ENCODE data around the gene FBXO38. TPM values are rescaled to one million over a fixed set of nuclear protein-coding genes. Genes with fewer than 3 reads are reported as not detected.

The FBXO38 gene
- total and polyA plus RNA-seq, 2 of the 4 experiments (the other 2 are of a cell fraction) = 14.9 to 70.1 TPM

DNA sequence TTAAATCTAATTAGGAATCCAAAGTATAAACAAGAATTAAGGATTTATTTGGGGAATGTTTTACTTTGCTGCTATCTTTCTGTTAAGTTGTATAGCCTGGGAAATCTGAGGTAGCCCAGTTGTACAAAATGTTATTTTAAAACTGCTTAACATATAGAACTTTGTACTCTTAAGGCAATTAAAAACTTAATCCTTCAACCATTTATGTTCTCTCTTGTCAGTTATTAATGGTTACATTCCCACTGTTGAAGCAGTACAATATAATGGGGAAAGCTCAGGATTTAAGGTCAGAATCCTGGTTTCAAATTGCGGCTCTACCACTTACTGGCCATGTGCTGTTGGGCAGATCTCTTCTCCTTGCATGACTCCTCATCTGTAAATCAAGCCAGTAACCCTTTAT is 32.7 kb downstream of the FBXO38 start:
- no peak overlapping the region for H3K9ac ChIP-seq (ENCODE audit: low read depth, low read length)
- H3K4me1 ChIP-seq (ENCODE audit: control insufficient read depth, insufficient read depth, low read length) = no peaks in the 10 kb centered on the region
- H2BK15ac ChIP-seq (ENCODE audit: low read depth, low read length) = no peak overlapping the region
- H2BK20ac ChIP-seq (ENCODE audit: low read depth, low read length) = no peak overlapping the region
- H2BK5ac ChIP-seq (ENCODE audit: low read depth, low read length, poor library complexity, severe bottlenecking) = no peak overlapping the region
- no peaks in the 10 kb centered on the region; the same call in 1 of the 2 replicates for H3K9me1 ChIP-seq (ENCODE audit: insufficient read depth, low read length)
- no peak overlapping the region for H3K27ac ChIP-seq (ENCODE audit: insufficient read depth, low read length)
- H4K20me1 ChIP-seq (ENCODE audit: insufficient read depth, low read length) = no peaks in the 10 kb centered on the region
- no peak overlapping the region for H3K4me3 ChIP-seq (ENCODE audit: insufficient read depth, low read depth, low read length)
- no peak overlapping the region for H4K91ac ChIP-seq (ENCODE audit: insufficient read depth, low read depth, low read length)
- H2BK120ac ChIP-seq (ENCODE audit: low read depth, low read length) = no peak overlapping the region
- no peak for ATAC-seq (ENCODE audit: low read depth)
- ChIA-PET POLR2A (ENCODE audit: unreplicated experiment) (no interaction called here), CTCF (no interaction called here)
- H4K5ac ChIP-seq (ENCODE audit: low read depth, low read length) = no peak overlapping the region
- DNase-seq = no peak
- H2AK5ac ChIP-seq (ENCODE audit: low read depth, low read length) = no peak overlapping the region
- H3K9me3 ChIP-seq (ENCODE audit: control insufficient read depth, insufficient read depth, low read length) = no peaks in the 10 kb centered on the region
- no peak overlapping the region for H3K4ac ChIP-seq (ENCODE audit: low read depth, low read length)
- WGBS, 2 experiments (ENCODE audit: extremely low coverage in 2 of 2, insufficient read length in 1 of 2) = no CpG with 5 or more reads among the region's 1 CpG
- peaks cover 43% of the 10 kb centered on the region for H3K36me3 ChIP-seq (ENCODE audit: control insufficient read depth, insufficient read depth, low read length)
- no peak overlapping the region for H3K23ac ChIP-seq (ENCODE audit: low read depth, low read length)
- no peak overlapping the region for H2AK9ac ChIP-seq (replicated peaks; ENCODE audit: low read depth, low read length, poor library complexity)
- H3K4me2 ChIP-seq (ENCODE audit: low read depth, low read length) = no peak overlapping the region
- no peak for TF ChIP-seq SMC3 (IDR thresholded peaks at IDR 0.05; ENCODE audit: low read depth, low read length)
- no peak overlapping the region for H4K8ac ChIP-seq (ENCODE audit: low read depth in 2 of 2, low read length in 2 of 2)
- intact Hi-C loops (cut with micrococcal nuclease) = no loop called here
- no peak overlapping the region for H3K18ac ChIP-seq (ENCODE audit: low read depth, low read length)
- dilution Hi-C loops (cut with HindIII; ENCODE audit: low sequenced_read_pairs, unreplicated experiment) = no loop called here
- in situ Hi-C loops (cut with MboI; ENCODE audit: low sequenced_read_pairs) = loop anchor here (25.0 kb wide), 1 partner anchor 1954 kb away; no protein-coding TSS in a partner anchor
- no peak overlapping the region for H3K14ac ChIP-seq (replicated peaks; ENCODE audit: low read depth, low read length)
- H2AFZ ChIP-seq (replicated peaks; ENCODE audit: low read length, poor library complexity) = no peak overlapping the region
- H3K79me1 ChIP-seq (ENCODE audit: low read depth in 1 of 2, low read length in 2 of 2) = 0 out of 4 replicates have a peak, but pooled peaks cover 0 to 6% of the 10 kb centered on the region in 2 experiments
- no TSS peak for BruUV-seq (replicated peaks)
- H3K27me3 ChIP-seq (ENCODE audit: control insufficient read depth, insufficient read depth, low read length) = no peaks in the 10 kb centered on the region
- H3K56ac ChIP-seq (ENCODE audit: extremely low read depth, insufficient read depth, low read length) = no peak overlapping the region

Measured in IMR-90 (cell line).